WTC11 (cell line): ENCODE data around the gene ITPR3. TPM values are rescaled to one million over a fixed set of nuclear protein-coding genes. Genes with fewer than 3 reads are reported as not detected.

ENCODE experiments used
- ATAC-seq: fragments of 200-7000 bp; cut with Tn5 transposase; 2 replicates; pipeline ENCODE4 v1.10.0; 2021; ENCODE audit warnings: mild to moderate bottlenecking, moderate library complexity
- CTCF ChIA-PET: fragments of 300-600 bp; sonication (Branson Sonifier 250); formaldehyde crosslinking; loops from one replicate; lab custom pipeline; 2021; ENCODE audit warnings: antibody characterized with exemption; lab: Charles Lee
- POLR2A ChIA-PET: fragments of 350-600 bp; sonication (Branson Sonifier 250); formaldehyde crosslinking; loops from one replicate; lab custom pipeline; 2021; ENCODE audit warnings: antibody characterized with exemption; lab: Charles Lee
- DNase-seq: peaks from one replicate; pipeline ENCODE4 v3.0.0; 2021; ENCODE audit warnings: low spot score
- H3K27ac Mint-ChIP-seq: 2 replicates; pipeline ENCODE4 v1.8.0; 2021; ENCODE audit warnings: mixed read lengths
- H3K27me3 Mint-ChIP-seq: 2 replicates; pipeline ENCODE4 v1.8.0; 2021; ENCODE audit warnings: low read depth, mild to moderate bottlenecking, moderate library complexity, mixed read lengths
- H3K36me3 Mint-ChIP-seq: 2 replicates; pipeline ENCODE4 v1.8.0; 2021; ENCODE audit warnings: mixed read lengths
- H3K4me1 Mint-ChIP-seq: 2 replicates; pipeline ENCODE4 v1.8.0; 2022; ENCODE audit warnings: mixed read lengths
- H3K4me3 Mint-ChIP-seq: 2 replicates; pipeline ENCODE4 v1.8.0; 2021; ENCODE audit warnings: mild to moderate bottlenecking, moderate library complexity, mixed read lengths
- H3K9me3 Mint-ChIP-seq: 2 replicates; pipeline ENCODE4 v1.8.0; 2021; ENCODE audit warnings: mixed read lengths
- ATF3 ChIP-seq: sonication (generic); formaldehyde crosslinking; conservative IDR thresholded peaks from 2 replicates; pipeline ENCODE4 v1.8.1; 2022; ENCODE audit warnings: mild to moderate bottlenecking, missing genetic modification reagents
- CDX4 ChIP-seq: fragments of 250-450 bp; sonication (Bioruptor Pico); IDR thresholded peaks from 2 replicates; pipeline ENCODE4 v1.9.0; 2021; ENCODE audit warnings: moderate library complexity, mild to moderate bottlenecking, inconsistent platforms, borderline replicate concordance
- E2F5 ChIP-seq: sonication (generic); formaldehyde crosslinking; IDR thresholded peaks from 2 replicates; pipeline ENCODE4 v1.8.1; 2022; ENCODE audit warnings: mild to moderate bottlenecking, moderate library complexity, missing genetic modification reagents
- EMX1 ChIP-seq: fragments of 250-450 bp; sonication (Bioruptor Pico); IDR thresholded peaks from 2 replicates; pipeline ENCODE4 v1.8.0; 2021; ENCODE audit warnings: mild to moderate bottlenecking
- ETV6 ChIP-seq: sonication (generic); formaldehyde crosslinking; IDR thresholded peaks from 2 replicates; pipeline ENCODE4 v1.8.1; 2022; ENCODE audit warnings: mild to moderate bottlenecking, missing genetic modification reagents
- FOXJ3 ChIP-seq: sonication (generic); formaldehyde crosslinking; IDR thresholded peaks from 2 replicates; pipeline ENCODE4 v1.9.0; 2021; ENCODE audit warnings: missing genetic modification reagents, mild to moderate bottlenecking, borderline replicate concordance
- FOXP4 ChIP-seq: sonication (generic); formaldehyde crosslinking; IDR thresholded peaks from 2 replicates; pipeline ENCODE4 v1.8.0; 2022; ENCODE audit warnings: mild to moderate bottlenecking, missing genetic modification reagents
- GABPB1 ChIP-seq: sonication (generic); formaldehyde crosslinking; IDR thresholded peaks from 2 replicates; pipeline ENCODE4 v1.8.1; 2023; ENCODE audit warnings: mild to moderate bottlenecking, missing genetic modification reagents
- HMGA2 ChIP-seq: fragments of 250-450 bp; sonication (Bioruptor Pico); IDR thresholded peaks from 2 replicates; pipeline ENCODE4 v1.4.0; 2021; ENCODE audit warnings: mild to moderate bottlenecking, moderate library complexity
- HMGXB4 ChIP-seq: sonication (generic); formaldehyde crosslinking; IDR thresholded peaks from 2 replicates; pipeline ENCODE4 v1.8.1; 2023; ENCODE audit warnings: mild to moderate bottlenecking, moderate library complexity, missing genetic modification reagents
- JAZF1 ChIP-seq: fragments of 250-450 bp; sonication (Bioruptor Pico); IDR thresholded peaks from 2 replicates; pipeline ENCODE4 v1.9.0; 2021; ENCODE audit warnings: moderate library complexity, mild to moderate bottlenecking, inconsistent platforms
- JUN ChIP-seq: sonication (generic); formaldehyde crosslinking; IDR thresholded peaks from 2 replicates; pipeline ENCODE4 v1.8.0; 2023; ENCODE audit warnings: mild to moderate bottlenecking, missing genetic modification reagents
- MLX ChIP-seq: sonication (generic); formaldehyde crosslinking; IDR thresholded peaks from 2 replicates; pipeline ENCODE4 v1.8.1; 2023; ENCODE audit warnings: mild to moderate bottlenecking, missing genetic modification reagents, moderate library complexity
- MXD4 ChIP-seq: fragments of 250-450 bp; sonication (Bioruptor Pico); IDR thresholded peaks from 2 replicates; pipeline ENCODE4 v1.8.0; 2021; ENCODE audit warnings: mild to moderate bottlenecking, moderate library complexity, borderline replicate concordance
- NFATC4 ChIP-seq: fragments of 250-450 bp; sonication (Bioruptor Pico); IDR thresholded peaks from 2 replicates; pipeline ENCODE4 v1.9.0; 2021; ENCODE audit warnings: mild to moderate bottlenecking
- NR1H2 ChIP-seq: sonication (generic); formaldehyde crosslinking; IDR thresholded peaks from 2 replicates; pipeline ENCODE4 v1.9.0; 2021; ENCODE audit warnings: mild to moderate bottlenecking, moderate library complexity, missing genetic modification reagents
- NR3C1 ChIP-seq: sonication (generic); formaldehyde crosslinking; conservative IDR thresholded peaks from 2 replicates; pipeline ENCODE4 v1.8.1; 2023; ENCODE audit warnings: low read depth, mild to moderate bottlenecking, missing genetic modification reagents
- OVOL2 ChIP-seq: fragments of 250-450 bp; sonication (Bioruptor Pico); IDR thresholded peaks from 2 replicates; pipeline ENCODE4 v1.9.0; 2021; ENCODE audit warnings: mild to moderate bottlenecking, borderline replicate concordance
- TEAD1 ChIP-seq: sonication (generic); formaldehyde crosslinking; IDR thresholded peaks from 2 replicates; pipeline ENCODE4 v1.8.0; 2022; ENCODE audit warnings: mild to moderate bottlenecking, missing genetic modification reagents
- TP53 ChIP-seq: sonication (generic); formaldehyde crosslinking; IDR thresholded peaks from 2 replicates; pipeline ENCODE4 v1.8.1; 2023; ENCODE audit warnings: mild to moderate bottlenecking, missing genetic modification reagents
- ZBTB21 ChIP-seq: sonication (generic); formaldehyde crosslinking; IDR thresholded peaks from 2 replicates; pipeline ENCODE4 v1.8.1; 2023; ENCODE audit warnings: mild to moderate bottlenecking, missing genetic modification reagents, borderline replicate concordance
- ZMAT4 ChIP-seq: fragments of 250-450 bp; sonication (Bioruptor Pico); IDR thresholded peaks from 2 replicates; pipeline ENCODE4 v1.9.0; 2021; ENCODE audit warnings: mild to moderate bottlenecking
- ZNF232 ChIP-seq: sonication (generic); formaldehyde crosslinking; IDR thresholded peaks from 2 replicates; pipeline ENCODE4 v1.8.0; 2022; ENCODE audit warnings: mild to moderate bottlenecking, missing genetic modification reagents
- ZNF396 ChIP-seq: fragments of 250-450 bp; sonication (Bioruptor Pico); IDR thresholded peaks from 2 replicates; pipeline ENCODE4 v1.8.0; 2021; ENCODE audit warnings: mild to moderate bottlenecking, moderate library complexity, borderline replicate concordance
- ZNF423 ChIP-seq: fragments of 250-450 bp; sonication (Bioruptor Pico); IDR thresholded peaks from 2 replicates; pipeline ENCODE4 v2.1.2; 2022; ENCODE audit warnings: mild to moderate bottlenecking, moderate library complexity
- total RNA-seq: library from RNA; stranded (reverse); gene quantifications from 3 replicates; pipeline ENCODE4 v1.2.3, GENCODE V29; 2021

The ITPR3 gene
- total RNA-seq, 1 experiment from 2014 or later, result 47.3 TPM

GRCh38 chr6:33739571-33739970 lies 118.4 kb downstream of the ITPR3 start:
- TF ChIP-seq JUN (CRISPR knock-in tag), result no peak
- TF ChIP-seq ATF3 (CRISPR knock-in tag), result no peak
- TF ChIP-seq ZNF396 (CRISPR knock-in tag), result no peak
- TF ChIP-seq ETV6 (CRISPR knock-in tag), result no peak
- Mint-ChIP-seq H3K9me3 (no peaks in the 10 kb centered on the region), H3K27ac (no peak overlapping the region), H3K4me1 (peaks cover 10% of the 10 kb centered on the region), H3K4me3 (no peak overlapping the region), H3K27me3 (no peaks in the 10 kb centered on the region), H3K36me3 (no peaks in the 10 kb centered on the region)
- CTCF ChIA-PET, result interaction anchor here (1.1 to 1.2 kb wide), 2 partner anchors 28 to 39 kb away, joined by 3 read pairs; partner anchors contain the start of gene UQCC2
- POLR2A ChIA-PET, result no interaction called here
- DNase-seq, result no peak
- no peak for ATAC-seq

- POLR2A ChIA-PET, result no interaction called here
- no peak overlapping the region for H3K4me3 Mint-ChIP-seq
- no peak overlapping the region for H3K27ac Mint-ChIP-seq
- CTCF ChIA-PET, result interaction anchor here (1.1 to 1.2 kb wide), 2 partner anchors 28 to 40 kb away, joined by 3 read pairs; partner anchors contain the start of gene UQCC2
- no peak for DNase-seq
- H3K4me1 Mint-ChIP-seq, result peaks cover 14% of the 10 kb centered on the region
- TF ChIP-seq OVOL2 (CRISPR knock-in tag) (no peak), ZNF232 (CRISPR knock-in tag) (no peak), EMX1 (CRISPR knock-in tag) (no peak), ZMAT4 (CRISPR knock-in tag) (no peak), GABPB1 (CRISPR knock-in tag) (peak; percentile 99)
- TF ChIP-seq, all 79 proteins: peak for 1
- no peak for ATAC-seq
- no peaks in the 10 kb centered on the region for H3K9me3 Mint-ChIP-seq
- no peaks in the 10 kb centered on the region for H3K36me3 Mint-ChIP-seq
- H3K27me3 Mint-ChIP-seq, result no peaks in the 10 kb centered on the region
These were observed 119.1 kb downstream of the ITPR3 start for GRCh38 chr6:33740204-33740608.

GRCh38 chr6:33740794-33741193 lies 119.7 kb downstream of the ITPR3 start:
- peaks cover 19% of the 10 kb centered on the region for H3K4me1 Mint-ChIP-seq
- no peaks in the 10 kb centered on the region for H3K36me3 Mint-ChIP-seq
- ATAC-seq (no peak), DNase-seq (no peak)
- TF ChIP-seq ZNF423, result no peak
- TF ChIP-seq JAZF1 (CRISPR knock-in tag), result no peak
- TF ChIP-seq ZNF396 (CRISPR knock-in tag), result no peak
- TF ChIP-seq ZBTB21 (CRISPR knock-in tag), result no peak
- no peak for TF ChIP-seq CDX4 (CRISPR knock-in tag)
- TF ChIP-seq TP53, result no peak
- no peak for TF ChIP-seq NR3C1 (CRISPR knock-in tag)
- no peak for TF ChIP-seq ETV6 (CRISPR knock-in tag)
- no peak for TF ChIP-seq ZNF232 (CRISPR knock-in tag)
- TF ChIP-seq MXD4 (CRISPR knock-in tag), result no peak
- TF ChIP-seq NFATC4 (CRISPR knock-in tag), result no peak
- no peak for TF ChIP-seq NR1H2 (CRISPR knock-in tag)
- TF ChIP-seq HMGA2, result no peak
- TF ChIP-seq FOXJ3 (CRISPR knock-in tag), result no peak
- TF ChIP-seq MLX (CRISPR knock-in tag), result no peak
- TF ChIP-seq TEAD1 (CRISPR knock-in tag), result no peak
- no peak for TF ChIP-seq FOXP4 (CRISPR knock-in tag)
- TF ChIP-seq E2F5 (CRISPR knock-in tag), result no peak
- no peak for TF ChIP-seq HMGXB4
- no peak for TF ChIP-seq ATF3 (CRISPR knock-in tag)
- ChIA-PET CTCF (no interaction called here), POLR2A (no interaction called here)
- H3K4me3 Mint-ChIP-seq, result no peak overlapping the region
- H3K27me3 Mint-ChIP-seq, result no peaks in the 10 kb centered on the region
- H3K9me3 Mint-ChIP-seq, result no peaks in the 10 kb centered on the region
- H3K27ac Mint-ChIP-seq, result no peak overlapping the region
